GM10248 (cell line): Measurements from ENCODE around the gene MAN2A1.

Source experiments
- CTCF ChIA-PET: fragments of 300-600 bp; sonication (Branson Sonifier 250); formaldehyde crosslinking; extraction: SDS; loops from one replicate; lab custom pipeline; 2021; ENCODE audit warnings: antibody characterized with exemption; lab: Yijun Ruan, JAX
- POLR2A ChIA-PET: fragments of 350-650 bp; sonication (Branson Sonifier 250); formaldehyde crosslinking; extraction: SDS; loops from one replicate; lab custom pipeline; 2020; ENCODE audit warnings: antibody characterized with exemption; lab: Yijun Ruan, JAX
- DNase-seq: peaks from one replicate; pipeline ENCODE4 v3.0.0; 2012; ENCODE audit errors: extremely low spot score
- TF ChIP-seq, protein P1 (sequence below): IDR thresholded peaks from 2 replicates; pipeline ENCODE4 v1.5.1; 2012; ENCODE audit warnings: mild to moderate bottlenecking, low read depth; ENCODE audit errors: extremely low read depth, missing control alignments, control extremely low read depth

MAN2A1 gene

DNA sequence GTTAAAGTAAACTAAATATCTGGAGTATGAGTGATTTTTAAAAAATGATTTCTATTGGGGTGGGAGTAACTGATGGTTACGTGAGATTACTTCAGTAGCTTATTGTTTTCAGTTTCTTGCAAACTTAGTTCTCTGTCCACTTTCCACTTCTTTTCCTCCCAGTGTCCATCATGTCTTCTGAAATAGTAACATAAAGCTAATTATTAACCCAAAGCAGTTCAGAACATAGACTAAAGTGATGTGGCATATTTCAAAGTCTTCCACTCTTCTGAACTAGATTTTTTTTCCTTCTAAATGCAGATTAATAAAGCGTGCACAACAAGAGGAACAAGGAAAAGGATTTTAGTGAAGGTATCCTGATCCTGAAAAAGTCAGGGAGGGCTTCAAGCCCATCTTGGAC, 114.1 kb downstream of the MAN2A1 start:
- ChIA-PET CTCF (interaction anchor here (1.2 to 1.3 kb wide), 2 partner anchors 9 to 34 kb away, joined by 3 to 4 read pairs; no protein-coding TSS in a partner anchor), POLR2A (no interaction called here)
- no peak for DNase-seq
- TF ChIP-seq, protein P1, sequence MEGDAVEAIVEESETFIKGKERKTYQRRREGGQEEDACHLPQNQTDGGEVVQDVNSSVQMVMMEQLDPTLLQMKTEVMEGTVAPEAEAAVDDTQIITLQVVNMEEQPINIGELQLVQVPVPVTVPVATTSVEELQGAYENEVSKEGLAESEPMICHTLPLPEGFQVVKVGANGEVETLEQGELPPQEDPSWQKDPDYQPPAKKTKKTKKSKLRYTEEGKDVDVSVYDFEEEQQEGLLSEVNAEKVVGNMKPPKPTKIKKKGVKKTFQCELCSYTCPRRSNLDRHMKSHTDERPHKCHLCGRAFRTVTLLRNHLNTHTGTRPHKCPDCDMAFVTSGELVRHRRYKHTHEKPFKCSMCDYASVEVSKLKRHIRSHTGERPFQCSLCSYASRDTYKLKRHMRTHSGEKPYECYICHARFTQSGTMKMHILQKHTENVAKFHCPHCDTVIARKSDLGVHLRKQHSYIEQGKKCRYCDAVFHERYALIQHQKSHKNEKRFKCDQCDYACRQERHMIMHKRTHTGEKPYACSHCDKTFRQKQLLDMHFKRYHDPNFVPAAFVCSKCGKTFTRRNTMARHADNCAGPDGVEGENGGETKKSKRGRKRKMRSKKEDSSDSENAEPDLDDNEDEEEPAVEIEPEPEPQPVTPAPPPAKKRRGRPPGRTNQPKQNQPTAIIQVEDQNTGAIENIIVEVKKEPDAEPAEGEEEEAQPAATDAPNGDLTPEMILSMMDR: no peak

DNA sequence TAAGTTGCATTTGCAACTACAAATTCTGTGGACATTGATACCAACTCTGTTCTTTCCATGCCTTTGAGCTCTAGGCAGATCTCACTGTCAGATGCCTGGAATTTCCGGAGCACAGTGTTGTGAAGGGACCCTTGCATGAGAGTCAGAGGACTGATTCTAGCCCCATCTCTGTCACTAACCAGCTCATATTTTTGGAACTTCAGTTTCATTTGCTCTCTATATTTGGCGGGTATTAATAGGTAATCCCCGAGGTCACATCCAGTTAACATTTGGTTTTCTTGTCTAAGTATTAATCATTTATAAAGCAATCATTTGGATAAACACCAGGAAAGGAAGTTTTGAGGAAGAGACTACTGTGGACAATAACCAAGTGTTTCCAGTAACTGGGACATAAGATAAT, 115.7 kb downstream of the MAN2A1 start:
- POLR2A ChIA-PET: no interaction called here

DNA sequence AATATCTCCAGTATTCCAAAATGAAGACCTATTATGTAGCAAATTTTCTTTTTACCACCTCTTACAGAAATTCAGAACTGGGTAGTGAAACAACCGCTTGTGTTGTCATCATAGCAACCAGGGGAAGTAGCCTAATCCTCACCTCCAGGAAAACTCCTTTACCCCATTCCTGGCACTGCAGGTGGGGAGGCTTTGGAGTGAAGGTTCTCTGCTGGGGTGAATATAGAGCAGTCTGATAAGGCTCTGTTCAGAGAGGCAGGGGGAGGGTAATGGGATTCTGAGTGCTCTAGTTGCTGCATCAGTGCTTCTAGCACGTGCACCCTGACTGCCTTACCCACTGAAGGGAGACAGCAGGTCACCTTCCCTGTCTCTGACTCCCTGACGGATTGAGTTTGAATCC, 116.2 kb downstream of the MAN2A1 start:
- TF ChIP-seq, protein P1: no peak
- ChIA-PET CTCF (no interaction called here), POLR2A (no interaction called here)
- no peak for DNase-seq

More for the DNA sequence above, 115.7 kb downstream of the MAN2A1 start:
- CTCF ChIA-PET: no interaction called here
- TF ChIP-seq, protein P1: no peak
- no peak for DNase-seq

- POLR2A ChIA-PET: no interaction called here
These were observed 123.0 kb downstream of the MAN2A1 start for GRCh38 chr5:109812698-109813097.

DNA sequence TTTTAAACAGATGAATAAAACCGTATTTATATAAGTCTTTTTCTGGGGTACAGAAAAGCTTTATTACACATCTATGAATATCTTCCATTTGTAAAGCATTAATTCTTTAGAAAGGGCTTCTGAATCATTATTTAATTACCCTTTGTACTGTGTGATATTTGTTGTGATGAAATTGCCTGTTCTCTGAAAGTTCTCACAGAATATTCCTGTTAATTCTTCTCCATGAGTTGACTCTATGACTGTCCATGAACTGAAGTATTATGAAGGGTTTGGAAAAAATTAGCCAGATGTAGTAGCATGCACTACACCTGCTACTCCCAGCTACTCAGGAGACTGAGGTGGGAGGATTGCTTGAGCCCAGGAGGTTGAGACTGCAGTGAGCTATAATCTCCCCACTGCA, 127.0 kb downstream of the MAN2A1 start:
- CTCF ChIA-PET: no interaction called here
- DNase-seq: no peak
- TF ChIP-seq, protein P1: no peak
- POLR2A ChIA-PET: no interaction called here

More at GRCh38 chr5:109812698-109813097, 123.0 kb downstream of the MAN2A1 start:
- CTCF ChIA-PET: interaction anchor here (1.0 to 1.5 kb wide), 2 partner anchors 10 to 20 kb away, joined by 3 read pairs; no protein-coding TSS in a partner anchor
- TF ChIP-seq, protein P1: no peak
- no peak for DNase-seq

DNA sequence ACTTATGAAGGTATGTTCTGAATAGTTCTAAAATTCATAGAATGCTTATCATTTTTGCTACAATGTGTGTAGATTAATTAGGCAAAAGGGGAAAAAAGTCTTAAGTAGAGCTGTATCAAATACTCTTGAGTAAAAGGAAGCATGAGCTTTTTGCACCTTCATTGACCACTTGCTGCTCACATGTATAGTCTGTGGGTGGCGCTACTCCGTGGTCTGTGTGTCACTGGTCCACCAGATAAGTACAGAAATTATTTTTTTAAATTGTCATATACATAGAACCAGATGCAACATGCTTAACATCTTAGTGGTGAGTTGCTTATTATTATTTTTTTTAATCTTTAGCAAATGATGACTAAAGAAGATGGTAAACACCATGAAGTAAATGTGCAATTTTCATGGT, 130.2 kb downstream of the MAN2A1 start:
- DNase-seq: no peak
- ChIA-PET POLR2A (no interaction called here), CTCF (interaction anchor here (0.9 to 2.9 kb wide), 2 partner anchors 10 to 19 kb away, joined by 3 to 8 read pairs; no protein-coding TSS in a partner anchor)
- TF ChIP-seq, protein P1: no peak

GRCh38 chr5:109823597-109823996, 133.9 kb downstream of the MAN2A1 start:
- POLR2A ChIA-PET: interaction anchor here (0.6 kb wide), 1 partner anchor 69 kb away, joined by 3 read pairs; no protein-coding TSS in a partner anchor
- TF ChIP-seq, protein P1: no peak
- no peak for DNase-seq
- CTCF ChIA-PET: no interaction called here
